CD14-positive monocyte (primary cell): ENCODE results near the gene CACNA2D1. TPM values are rescaled to one million over a fixed set of nuclear protein-coding genes. Genes with fewer than 3 reads are reported as not detected.

Experiments
- DNase-seq, 3 donors: peaks; one replicate each; pipeline ENCODE4 v3.0.0-alpha.2; 2011 to 2022
- H2AFZ ChIP-seq: 2 replicates; pipeline ENCODE4 v1.6.0; 2012; ENCODE audit warnings: mild to moderate bottlenecking, low read depth, low read length, inconsistent platforms; ENCODE audit not compliant: insufficient read depth, poor library complexity, severe bottlenecking
- H3K27ac ChIP-seq, 2 donors: 1 replicate in 1 of 2; 2 replicates in 1 of 2; pipeline ENCODE4 v1.5.1; 2012 to 2013; ENCODE audit warnings: low read length in 2 of 2, control low read depth in 1 of 2, inconsistent platforms in 1 of 2, low read depth in 1 of 2, mild to moderate bottlenecking in 1 of 2
- H3K27me3 ChIP-seq, 2 donors: one replicate each; pipeline versions ENCODE4 v1.6.0 to v1.6.1; 2011 to 2013; ENCODE audit warnings: low read length in 2 of 2; ENCODE audit not compliant: control insufficient read depth in 2 of 2, insufficient read depth in 2 of 2
- H3K36me3 ChIP-seq, 2 donors: replicated peaks in 1 of 2; 1 replicate in 1 of 2; 2 replicates in 1 of 2; pipeline versions ENCODE4 v1.5.1 to v1.6.1; 2012 to 2013; ENCODE audit warnings: low read length in 2 of 2, control low read depth in 1 of 2, inconsistent platforms in 1 of 2, mild to moderate bottlenecking in 1 of 2; ENCODE audit not compliant: insufficient read depth in 2 of 2, control insufficient read depth in 1 of 2
- H3K4me1 ChIP-seq, 2 donors: 1 replicate in 1 of 2; 2 replicates in 1 of 2; pipeline versions ENCODE4 v1.5.1 to v1.6.1; 2012 to 2013; ENCODE audit warnings: low read length in 2 of 2, control low read depth in 1 of 2, inconsistent platforms in 1 of 2, mild to moderate bottlenecking in 1 of 2, moderate library complexity in 1 of 2; ENCODE audit not compliant: insufficient read depth in 2 of 2, control insufficient read depth in 1 of 2
- H3K4me2 ChIP-seq: replicated peaks from 2 replicates; pipeline ENCODE3; 2012; ENCODE audit warnings: low read length, moderate library complexity, mild to moderate bottlenecking; ENCODE audit not compliant: poor library complexity, severe bottlenecking; ENCODE audit errors: extremely low read depth
- H3K4me3 ChIP-seq, 3 experiments: fragments of 200-600 bp in 1 of 3; sonication (generic) in 1 of 3; replicated peaks in 1 of 3; 1 replicate in 2 of 3; 2 replicates in 1 of 3; pipeline ENCODE4 v1.5.1; 2011 to 2013; ENCODE audit warnings: low read length in 3 of 3, mild to moderate bottlenecking in 3 of 3, control low read depth in 2 of 3, low read depth in 2 of 3, inconsistent platforms in 1 of 3, moderate library complexity in 1 of 3
- H3K79me2 ChIP-seq: 2 replicates; pipeline ENCODE4 v1.6.0; 2012; ENCODE audit warnings: mild to moderate bottlenecking, control low read depth, inconsistent platforms, low read length, moderate library complexity; ENCODE audit not compliant: insufficient read depth
- H3K9ac ChIP-seq: 2 replicates; pipeline ENCODE4 v1.6.0; 2017; ENCODE audit warnings: low read length, mild to moderate bottlenecking; ENCODE audit not compliant: insufficient read depth, poor library complexity, severe bottlenecking
- H3K9me3 ChIP-seq, 2 donors: replicated peaks in 1 of 2; 1 replicate in 1 of 2; 2 replicates in 1 of 2; pipeline versions ENCODE4 v1.5.1 to v1.6.1; 2012 to 2013; ENCODE audit warnings: low read length in 2 of 2, control low read depth in 1 of 2; ENCODE audit not compliant: control insufficient read depth in 1 of 2, insufficient read depth in 1 of 2
- H4K20me1 ChIP-seq: 2 replicates; pipeline ENCODE4 v1.6.0; 2012; ENCODE audit warnings: mild to moderate bottlenecking, low read length, control low read depth, moderate library complexity; ENCODE audit not compliant: insufficient read depth
- H3K27ac Mint-ChIP-seq, 7 donors: one replicate each; pipeline ENCODE4 v1.8.0; 2020; ENCODE audit warnings: mild to moderate bottlenecking in 7 of 7, mixed read lengths in 7 of 7, moderate library complexity in 6 of 7, inconsistent platforms in 2 of 7
- H3K27me3 Mint-ChIP-seq, 3 donors: one replicate each; pipeline ENCODE4 v1.8.0; 2021 to 2022; ENCODE audit warnings: low read depth in 3 of 3, mild to moderate bottlenecking in 3 of 3, mixed read lengths in 3 of 3, moderate library complexity in 3 of 3, inconsistent platforms in 1 of 3
- H3K36me3 Mint-ChIP-seq, 2 donors: one replicate each; pipeline ENCODE4 v1.8.0; 2020; ENCODE audit warnings: mixed read lengths in 2 of 2, inconsistent platforms in 1 of 2, mild to moderate bottlenecking in 1 of 2
- H3K4me1 Mint-ChIP-seq: one replicate; pipeline ENCODE4 v1.8.0; 2020; ENCODE audit warnings: mild to moderate bottlenecking, mixed read lengths
- H3K4me3 Mint-ChIP-seq, 2 donors: one replicate each; pipeline ENCODE4 v1.8.0; 2020; ENCODE audit warnings: mild to moderate bottlenecking in 2 of 2, mixed read lengths in 2 of 2, moderate library complexity in 1 of 2
- H3K9me3 Mint-ChIP-seq, 7 donors: one replicate each; pipeline ENCODE4 v1.8.0; 2020 to 2022; ENCODE audit warnings: mixed read lengths in 7 of 7, mild to moderate bottlenecking in 6 of 7, moderate library complexity in 6 of 7, inconsistent platforms in 2 of 7
- WGBS: methylation state at CpG from one replicate; pipeline ENCODE4 v1.1.5; 2013; ENCODE audit warnings: missing lambda C conversion rate; ENCODE audit not compliant: insufficient coverage; 5-methylcytosine and 5-hydroxymethylcytosine counted together
- intact Hi-C, 2 donors: fragments of 100-400 bp; cut with micrococcal nuclease; formaldehyde crosslinking; loops; one replicate each; pipeline versions ENCODE4 v1.15.0 to v1.15.1; 2023
- polyA plus RNA-seq, 3 donors: library from polyadenylated mRNA; depleted of rRNA in 1 of 3; unstranded in 2 of 3; stranded (reverse) in 1 of 3; fragments of 300-500 nt in 2 of 3; fragments of >200 nt in 1 of 3; fragmentation: Illumina TruSeq in 2 of 3; gene quantifications; 1 replicate in 2 of 3; 2 replicates in 1 of 3; pipeline ENCODE4 v1.2.3, GENCODE V29; 2012 to 2021
- TF ChIP-seq, protein P1 (sequence below): fragments of 200-600 bp; IDR thresholded peaks from one replicate; pipeline ENCODE4 v1.8.0; 2022; ENCODE audit warnings: antibody characterized with exemption, mild to moderate bottlenecking

Gene CACNA2D1
- polyA plus RNA-seq, 3 donors = 0.02 TPM; not detected in 2

GRCh38 chr7:82172017-82172416 lies 271.6 kb downstream of the CACNA2D1 start:
- Histone ChIP-seq H3K27me3 (no peaks in the 10 kb centered on the region), H3K9me3 (no peaks in the 10 kb centered on the region), H3K4me1 (no peaks in the 10 kb centered on the region), H3K79me2 (no peaks in the 10 kb centered on the region), H3K4me3 (no peak overlapping the region), H3K4me2 (no peak overlapping the region), H3K9ac (no peak overlapping the region), H2AFZ (no peak overlapping the region), H4K20me1 (no peaks in the 10 kb centered on the region), H3K27ac (no peak overlapping the region), H3K36me3 (no peaks in the 10 kb centered on the region)
- H3K36me3 Mint-ChIP-seq = no peaks in the 10 kb centered on the region
- no peak for DNase-seq
- no peak overlapping the region for H3K4me3 Mint-ChIP-seq
- no peaks in the 10 kb centered on the region for H3K9me3 Mint-ChIP-seq
- no CpG with 5 or more reads among the region's 1 CpG for WGBS
- peaks cover 0 to 2% (median 0%) of the 10 kb centered on the region in 3 donors for H3K27me3 Mint-ChIP-seq
- H3K27ac Mint-ChIP-seq = no peak overlapping the region
- intact Hi-C loops = no loop called here
- no peaks in the 10 kb centered on the region for H3K4me1 Mint-ChIP-seq
- TF ChIP-seq, protein P1, sequence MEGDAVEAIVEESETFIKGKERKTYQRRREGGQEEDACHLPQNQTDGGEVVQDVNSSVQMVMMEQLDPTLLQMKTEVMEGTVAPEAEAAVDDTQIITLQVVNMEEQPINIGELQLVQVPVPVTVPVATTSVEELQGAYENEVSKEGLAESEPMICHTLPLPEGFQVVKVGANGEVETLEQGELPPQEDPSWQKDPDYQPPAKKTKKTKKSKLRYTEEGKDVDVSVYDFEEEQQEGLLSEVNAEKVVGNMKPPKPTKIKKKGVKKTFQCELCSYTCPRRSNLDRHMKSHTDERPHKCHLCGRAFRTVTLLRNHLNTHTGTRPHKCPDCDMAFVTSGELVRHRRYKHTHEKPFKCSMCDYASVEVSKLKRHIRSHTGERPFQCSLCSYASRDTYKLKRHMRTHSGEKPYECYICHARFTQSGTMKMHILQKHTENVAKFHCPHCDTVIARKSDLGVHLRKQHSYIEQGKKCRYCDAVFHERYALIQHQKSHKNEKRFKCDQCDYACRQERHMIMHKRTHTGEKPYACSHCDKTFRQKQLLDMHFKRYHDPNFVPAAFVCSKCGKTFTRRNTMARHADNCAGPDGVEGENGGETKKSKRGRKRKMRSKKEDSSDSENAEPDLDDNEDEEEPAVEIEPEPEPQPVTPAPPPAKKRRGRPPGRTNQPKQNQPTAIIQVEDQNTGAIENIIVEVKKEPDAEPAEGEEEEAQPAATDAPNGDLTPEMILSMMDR = no peak

GRCh38 chr7:82167558-82168314 lies 275.8 kb downstream of the CACNA2D1 start:
- TF ChIP-seq, protein P1 = no peak
- no peaks in the 10 kb centered on the region for H3K79me2 ChIP-seq
- H3K27ac Mint-ChIP-seq = no peak overlapping the region
- no peak overlapping the region for H2AFZ ChIP-seq
- DNase-seq = no peak
- no peaks in the 10 kb centered on the region for H3K36me3 ChIP-seq
- no peaks in the 10 kb centered on the region for H3K4me1 ChIP-seq
- WGBS = no CpG with 5 or more reads among the region's 2 CpGs
- H3K36me3 Mint-ChIP-seq = no peaks in the 10 kb centered on the region
- no peaks in the 10 kb centered on the region for H3K4me1 Mint-ChIP-seq
- H3K27ac ChIP-seq = no peak overlapping the region
- no peak overlapping the region for H3K9ac ChIP-seq
- intact Hi-C loops = no loop called here
- H4K20me1 ChIP-seq = no peaks in the 10 kb centered on the region
- no peaks in the 10 kb centered on the region for H3K9me3 Mint-ChIP-seq
- no peak overlapping the region for H3K4me2 ChIP-seq
- H3K27me3 ChIP-seq = no peaks in the 10 kb centered on the region
- H3K4me3 ChIP-seq = no peak overlapping the region
- H3K9me3 ChIP-seq = no peaks in the 10 kb centered on the region
- H3K27me3 Mint-ChIP-seq = peaks cover 0 to 2% (median 0%) of the 10 kb centered on the region in 3 donors
- H3K4me3 Mint-ChIP-seq = no peak overlapping the region
